Erythroblast (primary cell): Measurements from ENCODE around the gene BUB1.

Experiments used
- GATA1 ChIP-seq: IDR thresholded peaks from 2 replicates; pipeline ENCODE4 v1.6.1; 2011; ENCODE audit warnings: low read depth, mild to moderate bottlenecking, control low read depth, low read length, moderate library complexity
- POLR2A ChIP-seq: IDR thresholded peaks from 2 replicates; pipeline ENCODE4 v1.6.1; 2011; ENCODE audit warnings: mild to moderate bottlenecking, low read length

DNA sequence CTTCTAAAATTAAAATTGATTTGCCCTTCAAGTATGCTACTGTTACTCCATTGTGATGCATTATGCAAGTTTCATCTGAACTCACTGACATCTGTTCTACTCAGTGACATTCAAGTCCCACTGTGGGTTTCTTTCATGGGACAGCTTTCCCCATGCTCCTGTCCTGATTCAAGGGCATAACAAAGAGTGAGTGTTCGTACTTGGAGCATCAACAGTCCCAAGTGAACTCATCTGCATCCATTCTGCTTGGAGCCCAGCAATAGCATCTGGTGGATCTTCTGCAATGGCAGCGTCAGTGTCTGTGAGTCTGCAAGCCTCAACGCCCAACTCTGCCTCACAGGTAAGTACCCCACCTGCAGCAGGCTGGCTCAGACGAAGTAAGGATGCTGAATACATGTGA lies 27.5 kb downstream of the BUB1 start:
- TF ChIP-seq POLR2A (no peak), GATA1 (no peak)
